Suprapubic skin (tissue), 3 donors: Measurements from ENCODE around the gene JUND.

Source experiments
- POLR2AphosphoS5 ChIP-seq, 3 donors: sonication (generic); formaldehyde crosslinking; IDR thresholded peaks; one replicate each; pipeline ENCODE4 v1.6.1; 2017; ENCODE audit warnings: antibody characterized with exemption in 3 of 3
- TF ChIP-seq, protein P1 (sequence below), 2 donors: fragments of 200-600 bp in 1 of 2; fragments of 450-650 bp in 1 of 2; sonication (generic) in 1 of 2; IDR thresholded peaks; one replicate each; pipeline ENCODE4 v1.5.1; 2016 to 2019; ENCODE audit warnings: antibody characterized with exemption in 2 of 2, mild to moderate bottlenecking in 1 of 2, moderate library complexity in 1 of 2

DNA sequence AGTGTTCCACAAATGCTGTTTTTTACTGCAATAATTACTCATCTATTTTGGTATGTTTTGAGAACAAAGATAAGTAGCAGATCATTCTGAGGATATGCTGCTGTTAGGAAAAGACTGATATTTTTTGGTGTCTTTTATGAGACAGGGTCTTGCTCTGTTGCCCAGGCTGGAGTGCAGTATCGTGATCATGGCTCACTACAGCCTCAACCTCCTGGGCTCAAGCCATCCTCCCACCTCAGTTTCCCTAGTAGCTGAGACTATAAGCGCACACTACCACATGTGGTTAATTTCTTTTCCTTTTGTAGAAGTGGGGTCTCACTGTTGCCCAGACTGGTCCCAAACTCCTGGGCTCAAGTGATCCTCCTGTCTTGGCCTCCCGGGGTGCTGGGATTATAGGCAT is 32.0 kb upstream of the JUND start:
- TF ChIP-seq, protein P1, sequence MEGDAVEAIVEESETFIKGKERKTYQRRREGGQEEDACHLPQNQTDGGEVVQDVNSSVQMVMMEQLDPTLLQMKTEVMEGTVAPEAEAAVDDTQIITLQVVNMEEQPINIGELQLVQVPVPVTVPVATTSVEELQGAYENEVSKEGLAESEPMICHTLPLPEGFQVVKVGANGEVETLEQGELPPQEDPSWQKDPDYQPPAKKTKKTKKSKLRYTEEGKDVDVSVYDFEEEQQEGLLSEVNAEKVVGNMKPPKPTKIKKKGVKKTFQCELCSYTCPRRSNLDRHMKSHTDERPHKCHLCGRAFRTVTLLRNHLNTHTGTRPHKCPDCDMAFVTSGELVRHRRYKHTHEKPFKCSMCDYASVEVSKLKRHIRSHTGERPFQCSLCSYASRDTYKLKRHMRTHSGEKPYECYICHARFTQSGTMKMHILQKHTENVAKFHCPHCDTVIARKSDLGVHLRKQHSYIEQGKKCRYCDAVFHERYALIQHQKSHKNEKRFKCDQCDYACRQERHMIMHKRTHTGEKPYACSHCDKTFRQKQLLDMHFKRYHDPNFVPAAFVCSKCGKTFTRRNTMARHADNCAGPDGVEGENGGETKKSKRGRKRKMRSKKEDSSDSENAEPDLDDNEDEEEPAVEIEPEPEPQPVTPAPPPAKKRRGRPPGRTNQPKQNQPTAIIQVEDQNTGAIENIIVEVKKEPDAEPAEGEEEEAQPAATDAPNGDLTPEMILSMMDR (IDR thresholded peaks at IDR 0.05) = no peak
- no peak for TF ChIP-seq POLR2AphosphoS5 (IDR thresholded peaks at IDR 0.05)
